Measurements from ENCODE around the gene EPHA6.

Gene EPHA6

GRCh38 chr3:97421565-97421964 lies 607.2 kb downstream of the EPHA6 start:
- no peak for DNase-seq (ENCODE audit: low read depth, low spot score)
- H3K4me3 ChIP-seq (ENCODE audit: low read depth, low read length): no peak overlapping the region
- TF ChIP-seq CTCF (IDR thresholded peaks at IDR 0.05; ENCODE audit: low read depth, low read length): no peak
- in situ Hi-C loops (cut with HindIII; ENCODE audit: low sequenced_read_pairs): no loop called here

- no peak for DNase-seq (ENCODE audit: low read depth, low spot score)
- no peak for TF ChIP-seq CTCF (IDR thresholded peaks at IDR 0.05; ENCODE audit: low read depth, low read length)
- in situ Hi-C loops (cut with HindIII; ENCODE audit: low sequenced_read_pairs): no loop called here
- no peak overlapping the region for H3K4me3 ChIP-seq (ENCODE audit: low read depth, low read length)
Observed at GRCh38 chr3:97425002-97425401, 610.6 kb downstream of the EPHA6 start.

- DNase-seq (ENCODE audit: low read depth, low spot score): no peak
- no peak overlapping the region for H3K4me3 ChIP-seq (ENCODE audit: low read depth, low read length)
- TF ChIP-seq CTCF (IDR thresholded peaks at IDR 0.05; ENCODE audit: low read depth, low read length): no peak
- in situ Hi-C loops (cut with HindIII; ENCODE audit: low sequenced_read_pairs): no loop called here
Observed at GRCh38 chr3:97430601-97431000, 616.2 kb downstream of the EPHA6 start.

- TF ChIP-seq CTCF (IDR thresholded peaks at IDR 0.05; ENCODE audit: low read depth, low read length): no peak
Observed at GRCh38 chr3:97432914-97433313, 618.5 kb downstream of the EPHA6 start.

GRCh38 chr3:97438131-97438530 lies 623.7 kb downstream of the EPHA6 start:
- in situ Hi-C loops (cut with HindIII; ENCODE audit: low sequenced_read_pairs): no loop called here
- no peak for DNase-seq (ENCODE audit: low read depth, low spot score)
- H3K4me3 ChIP-seq (ENCODE audit: low read depth, low read length): no peak overlapping the region
- no peak for TF ChIP-seq CTCF (IDR thresholded peaks at IDR 0.05; ENCODE audit: low read depth, low read length)

More at GRCh38 chr3:97432914-97433313, 618.5 kb downstream of the EPHA6 start:
- no peak overlapping the region for H3K4me3 ChIP-seq (ENCODE audit: low read depth, low read length)
- DNase-seq (ENCODE audit: low read depth, low spot score): no peak
- in situ Hi-C loops (cut with HindIII; ENCODE audit: low sequenced_read_pairs): no loop called here

- no peak overlapping the region for H3K4me3 ChIP-seq (ENCODE audit: low read depth, low read length)
- in situ Hi-C loops (cut with HindIII; ENCODE audit: low sequenced_read_pairs): no loop called here
Observed at GRCh38 chr3:97439373-97439772, 625.0 kb downstream of the EPHA6 start.

More at GRCh38 chr3:97439373-97439772, 625.0 kb downstream of the EPHA6 start:
- no peak for DNase-seq (ENCODE audit: low read depth, low spot score)
- no peak for TF ChIP-seq CTCF (IDR thresholded peaks at IDR 0.05; ENCODE audit: low read depth, low read length)
